SH-SY5Y (cell line): ENCODE results near the gene IDH3A.

ENCODE experiments used
- GATA2 ChIP-seq: IDR thresholded peaks from 2 replicates; pipeline ENCODE4 v1.6.1; 2011; ENCODE audit warnings: mild to moderate bottlenecking, low read depth, low read length
- GATA3 ChIP-seq: IDR thresholded peaks from 2 replicates; pipeline ENCODE4 v1.6.1; 2011; ENCODE audit warnings: low read depth, mild to moderate bottlenecking, low read length, moderate library complexity

- TF ChIP-seq GATA3 (no peak), GATA2 (no peak)
These were observed 19.4 kb downstream of the IDH3A start for GRCh38 chr15:78168608-78169007.
